Smooth muscle cell (in vitro differentiated cells): ENCODE data around the gene HYAL3. TPM values are rescaled to one million over a fixed set of nuclear protein-coding genes. Genes with fewer than 3 reads are reported as not detected.

Source experiments
- DNase-seq: peaks from one replicate; lab custom pipeline; 2025; ENCODE audit not compliant: unreplicated experiment; lab: John Stamatoyannopoulos, UW
- H2AFZ ChIP-seq: fragments of 200-600 bp; sonication (generic); 2 replicates; pipeline ENCODE4 v1.6.0; 2016; ENCODE audit warnings: antibody characterized with exemption, low read depth, mild to moderate bottlenecking
- H3F3A ChIP-seq: fragments of 200-600 bp; sonication (generic); 2 replicates; pipeline ENCODE4 v1.6.0; 2017; ENCODE audit warnings: antibody characterized with exemption, low read depth
- H3K27ac ChIP-seq: fragments of 200-600 bp; sonication (generic); 2 replicates; pipeline ENCODE4 v1.5.1; 2016; ENCODE audit warnings: low read depth, mild to moderate bottlenecking
- H3K27me3 ChIP-seq: fragments of 200-600 bp; sonication (generic); 2 replicates; pipeline ENCODE4 v1.6.1; 2016; ENCODE audit warnings: low read depth, mild to moderate bottlenecking
- H3K36me3 ChIP-seq: fragments of 200-600 bp; sonication (generic); 2 replicates; pipeline ENCODE4 v1.5.1; 2016; ENCODE audit warnings: low read depth
- H3K4me1 ChIP-seq: fragments of 200-600 bp; sonication (generic); 2 replicates; pipeline ENCODE4 v1.5.1; 2016; ENCODE audit warnings: low read depth
- H3K4me2 ChIP-seq: fragments of 200-600 bp; sonication (generic); 2 replicates; pipeline ENCODE4 v1.6.0; 2016; ENCODE audit warnings: mild to moderate bottlenecking
- H3K4me3 ChIP-seq: fragments of 200-600 bp; sonication (generic); 2 replicates; pipeline ENCODE4 v1.5.1; 2016; ENCODE audit warnings: mild to moderate bottlenecking
- H3K79me2 ChIP-seq: fragments of 200-600 bp; sonication (generic); 2 replicates; pipeline ENCODE4 v1.6.0; 2016; ENCODE audit warnings: low read depth, mild to moderate bottlenecking
- H3K9ac ChIP-seq: fragments of 200-600 bp; sonication (generic); 2 replicates; pipeline ENCODE4 v1.6.0; 2016; ENCODE audit warnings: low read depth
- H3K9me3 ChIP-seq: fragments of 200-600 bp; sonication (generic); replicated peaks from 2 replicates; pipeline ENCODE4 v1.5.1; 2016; ENCODE audit warnings: low read depth
- H4K20me1 ChIP-seq: fragments of 200-600 bp; sonication (generic); 2 replicates; pipeline ENCODE4 v1.6.0; 2016; ENCODE audit warnings: low read depth
- WGBS: methylation state at CpG from one replicate; pipeline ENCODE4 v1.1.7; 2016; ENCODE audit warnings: low lambda C conversion rate; 5-methylcytosine and 5-hydroxymethylcytosine counted together
- polyA plus RNA-seq: library from polyadenylated mRNA; unstranded; fragments of >200 nt; fragmentation: Nextera tagmentation; extraction: Ambion mirVana; gene quantifications from 2 replicates; pipeline ENCODE4 v1.2.1, GENCODE V29; 2016
- total RNA-seq: library from RNA; depleted of rRNA; stranded (reverse); fragments of >200 nt; gene quantifications from 2 replicates; pipeline ENCODE4 v1.2.3, GENCODE V29; 2014
- TF ChIP-seq, protein P1 (sequence below): fragments of 200-600 bp; sonication (generic); IDR thresholded peaks from 2 replicates; pipeline ENCODE4 v1.5.1; 2017; ENCODE audit warnings: borderline replicate concordance, mild to moderate bottlenecking, antibody characterized with exemption; ENCODE audit not compliant: insufficient read depth, poor library complexity, severe bottlenecking

Gene HYAL3
- total and polyA plus RNA-seq, 2 experiments from 2014 or later: 2.5 to 3.7 TPM

DNA sequence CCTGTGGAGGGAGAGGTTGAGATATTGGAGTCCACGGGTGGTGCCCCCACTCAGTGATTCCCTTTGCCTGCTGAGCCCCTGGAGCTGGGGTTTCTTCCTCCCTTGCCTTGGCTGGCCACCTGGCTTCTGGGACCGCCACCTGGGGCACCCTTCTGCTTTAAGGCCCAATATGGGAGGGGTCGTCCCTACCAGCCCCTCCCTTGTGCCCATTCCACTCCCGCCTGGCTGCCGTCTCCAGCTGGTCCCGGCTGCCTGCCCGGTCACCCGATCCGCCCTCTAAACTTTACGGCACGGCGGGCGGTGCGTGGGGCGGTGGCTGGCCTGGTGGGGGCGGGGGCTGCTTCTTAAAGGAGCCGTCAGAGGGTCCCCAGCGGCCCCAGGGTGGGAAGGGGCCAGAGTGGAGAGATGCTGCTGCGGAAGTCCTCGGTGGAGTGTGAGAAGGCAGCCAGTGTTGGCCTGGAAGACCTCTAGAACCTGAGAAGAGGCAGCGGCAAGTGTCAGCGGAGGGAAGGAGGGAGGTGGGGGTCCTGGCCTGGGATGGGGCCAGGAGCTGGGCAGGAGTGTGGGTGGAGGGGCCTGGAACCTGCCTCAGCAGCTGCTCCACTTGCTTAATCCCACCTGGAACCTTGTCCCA lies 31.8 kb downstream of the HYAL3 start:
- Histone ChIP-seq H2AFZ (no peak overlapping the region), H3K36me3 (no peaks in the 10 kb centered on the region), H3K9me3 (no peaks in the 10 kb centered on the region), H4K20me1 (no peaks in the 10 kb centered on the region), H3K79me2 (no peaks in the 10 kb centered on the region), H3K4me3 (peak overlapping the region; percentile 50), H3K9ac (peak overlapping the region; percentile 63), H3K27ac (peak overlapping the region; percentile 75), H3K4me1 (peaks cover 50% of the 10 kb centered on the region), H3K4me2 (peak overlapping the region; percentile 94), H3F3A (peaks cover 23% of the 10 kb centered on the region), H3K27me3 (no peaks in the 10 kb centered on the region)
- WGBS: 29% methylated on average over 20 of the region's 22 CpGs
- no peak for DNase-seq
- TF ChIP-seq, protein P1, sequence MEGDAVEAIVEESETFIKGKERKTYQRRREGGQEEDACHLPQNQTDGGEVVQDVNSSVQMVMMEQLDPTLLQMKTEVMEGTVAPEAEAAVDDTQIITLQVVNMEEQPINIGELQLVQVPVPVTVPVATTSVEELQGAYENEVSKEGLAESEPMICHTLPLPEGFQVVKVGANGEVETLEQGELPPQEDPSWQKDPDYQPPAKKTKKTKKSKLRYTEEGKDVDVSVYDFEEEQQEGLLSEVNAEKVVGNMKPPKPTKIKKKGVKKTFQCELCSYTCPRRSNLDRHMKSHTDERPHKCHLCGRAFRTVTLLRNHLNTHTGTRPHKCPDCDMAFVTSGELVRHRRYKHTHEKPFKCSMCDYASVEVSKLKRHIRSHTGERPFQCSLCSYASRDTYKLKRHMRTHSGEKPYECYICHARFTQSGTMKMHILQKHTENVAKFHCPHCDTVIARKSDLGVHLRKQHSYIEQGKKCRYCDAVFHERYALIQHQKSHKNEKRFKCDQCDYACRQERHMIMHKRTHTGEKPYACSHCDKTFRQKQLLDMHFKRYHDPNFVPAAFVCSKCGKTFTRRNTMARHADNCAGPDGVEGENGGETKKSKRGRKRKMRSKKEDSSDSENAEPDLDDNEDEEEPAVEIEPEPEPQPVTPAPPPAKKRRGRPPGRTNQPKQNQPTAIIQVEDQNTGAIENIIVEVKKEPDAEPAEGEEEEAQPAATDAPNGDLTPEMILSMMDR: no peak

DNA sequence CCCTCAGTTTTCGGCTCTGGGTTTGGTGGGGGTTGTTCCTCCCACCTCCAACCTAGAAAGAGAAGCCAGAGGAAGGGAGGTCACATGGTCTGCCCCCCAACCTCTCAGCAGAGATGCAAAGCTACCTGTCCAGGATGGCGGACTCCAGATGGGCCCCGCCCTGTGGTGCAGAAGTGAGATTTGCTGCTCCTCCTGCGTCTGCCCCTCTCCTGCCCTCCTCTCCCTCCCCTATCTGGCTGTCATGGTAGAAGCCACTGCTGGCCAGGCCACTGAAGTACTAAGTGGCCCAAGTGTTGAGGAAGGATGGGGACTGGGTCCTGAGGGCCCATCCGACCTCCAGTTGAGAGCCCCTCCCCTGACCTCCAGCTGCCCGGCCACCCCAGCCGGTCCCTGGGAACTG lies 32.4 kb downstream of the HYAL3 start:
- Histone ChIP-seq H2AFZ (no peak overlapping the region), H3K9me3 (no peaks in the 10 kb centered on the region), H3K27me3 (no peaks in the 10 kb centered on the region), H3K4me3 (peak overlapping the region; percentile 50), H3K9ac (peak overlapping the region; percentile 63), H3K36me3 (no peaks in the 10 kb centered on the region), H3K4me2 (peak overlapping the region; percentile 94), H4K20me1 (no peaks in the 10 kb centered on the region), H3K27ac (peak overlapping the region; percentile 75), H3F3A (peaks cover 25% of the 10 kb centered on the region), H3K79me2 (no peaks in the 10 kb centered on the region), H3K4me1 (peaks cover 50% of the 10 kb centered on the region)
- no peak for DNase-seq
- TF ChIP-seq, protein P1: no peak
- 74% methylated on average over 7 of the region's 7 CpGs for WGBS

DNA sequence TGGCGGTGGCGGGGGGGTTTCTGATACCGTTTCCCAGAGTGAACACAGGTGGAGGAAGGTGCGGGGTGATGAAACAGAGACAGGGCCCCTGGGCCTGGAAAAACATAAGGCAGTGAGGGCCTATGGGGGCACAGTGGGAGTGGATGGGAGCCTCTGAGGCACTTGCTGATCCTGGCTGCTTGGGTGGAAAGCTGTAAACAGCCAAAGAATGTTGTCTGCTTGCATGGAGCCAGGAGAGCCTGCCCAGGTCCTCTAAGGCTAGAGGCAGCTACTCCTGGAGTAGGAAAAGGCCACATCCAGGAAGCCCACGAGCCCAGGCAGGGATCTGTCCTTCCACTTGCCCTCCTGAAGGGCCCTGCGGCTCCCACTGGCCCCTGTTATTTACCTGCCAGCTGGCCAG lies 33.2 kb downstream of the HYAL3 start:
- no peaks in the 10 kb centered on the region for H3K27me3 ChIP-seq
- peak overlapping the region; percentile 75 for H3K27ac ChIP-seq
- DNase-seq: no peak
- peak overlapping the region; percentile 63 for H3K9ac ChIP-seq
- WGBS: 94% methylated on average over 6 of the region's 6 CpGs
- H3K4me1 ChIP-seq: peaks cover 55% of the 10 kb centered on the region
- H3K9me3 ChIP-seq: no peaks in the 10 kb centered on the region
- no peaks in the 10 kb centered on the region for H3K79me2 ChIP-seq
- TF ChIP-seq, protein P1: no peak
- H3F3A ChIP-seq: peaks cover 25% of the 10 kb centered on the region
- H3K4me2 ChIP-seq: peak overlapping the region; percentile 94
- no peaks in the 10 kb centered on the region for H3K36me3 ChIP-seq
- H4K20me1 ChIP-seq: no peaks in the 10 kb centered on the region
- no peak overlapping the region for H3K4me3 ChIP-seq
- H2AFZ ChIP-seq: no peak overlapping the region

DNA sequence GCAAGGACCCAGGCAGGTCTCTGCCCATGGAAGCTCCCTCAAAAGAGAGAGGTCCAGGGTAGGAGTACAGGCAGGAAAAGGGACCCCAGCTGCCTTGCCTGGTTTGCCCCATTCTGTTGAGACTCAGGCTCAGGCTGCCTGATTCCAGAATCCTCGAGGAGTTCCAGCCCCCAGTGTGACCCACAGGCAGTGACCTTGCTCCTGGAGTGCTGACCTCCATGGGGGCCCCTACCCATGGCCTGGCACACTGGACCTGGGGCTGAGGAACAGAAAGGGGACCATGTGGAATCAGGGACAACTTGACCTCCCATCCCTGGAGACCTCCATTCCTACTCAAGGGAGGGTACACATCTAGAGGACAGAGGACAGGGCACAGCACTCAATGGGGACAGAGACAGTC lies 33.6 kb downstream of the HYAL3 start:
- TF ChIP-seq, protein P1: no peak
- H2AFZ ChIP-seq: no peak overlapping the region
- H4K20me1 ChIP-seq: no peaks in the 10 kb centered on the region
- H3K36me3 ChIP-seq: no peaks in the 10 kb centered on the region
- H3K4me2 ChIP-seq: peak overlapping the region; percentile 2
- H3K79me2 ChIP-seq: no peaks in the 10 kb centered on the region
- no peak for DNase-seq
- no peaks in the 10 kb centered on the region for H3K9me3 ChIP-seq
- peak overlapping the region; percentile 75 for H3K27ac ChIP-seq
- peak overlapping the region; percentile 15 for H3K9ac ChIP-seq
- no peak overlapping the region for H3K4me3 ChIP-seq
- H3K27me3 ChIP-seq: no peaks in the 10 kb centered on the region
- peaks cover 60% of the 10 kb centered on the region for H3K4me1 ChIP-seq
- 91% methylated on average over 1 of the region's 1 CpG for WGBS
- H3F3A ChIP-seq: peaks cover 25% of the 10 kb centered on the region
